Adipocyte (in vitro differentiated cells): ENCODE measurements around the gene ACO2.
A peak's percentile ranks its signal among the peaks of the same experiment; 100 is the strongest.

Experiments used
- DNase-seq: peaks from one replicate; pipeline ENCODE4 v3.0.0-alpha.2; 2015; ENCODE audit warnings: low read depth
- H3K27me3 ChIP-seq: replicated peaks from 2 replicates; pipeline ENCODE4 v1.7.0; 2013; ENCODE audit warnings: mild to moderate bottlenecking, low read length, moderate library complexity; ENCODE audit not compliant: control insufficient read depth, insufficient read depth
- H3K36me3 ChIP-seq: 2 replicates; pipeline ENCODE4 v1.7.0; 2013; ENCODE audit warnings: low read length, mild to moderate bottlenecking, moderate library complexity; ENCODE audit not compliant: control insufficient read depth, insufficient read depth, severe bottlenecking
- H3K4me1 ChIP-seq: 2 replicates; pipeline ENCODE4 v1.7.0; 2013; ENCODE audit warnings: mild to moderate bottlenecking, low read length, moderate library complexity; ENCODE audit not compliant: control insufficient read depth, insufficient read depth
- H3K4me3 ChIP-seq: 2 replicates; pipeline ENCODE4 v1.7.0; 2013; ENCODE audit warnings: mild to moderate bottlenecking, low read length, moderate library complexity
- H3K9ac ChIP-seq: 2 replicates; pipeline ENCODE4 v1.7.0; 2013; ENCODE audit warnings: mild to moderate bottlenecking, low read length, moderate library complexity
- H3K9me3 ChIP-seq: 2 replicates; pipeline ENCODE4 v1.7.0; 2013; ENCODE audit warnings: mild to moderate bottlenecking, low read length, moderate library complexity; ENCODE audit not compliant: control insufficient read depth

The ACO2 gene

DNA sequence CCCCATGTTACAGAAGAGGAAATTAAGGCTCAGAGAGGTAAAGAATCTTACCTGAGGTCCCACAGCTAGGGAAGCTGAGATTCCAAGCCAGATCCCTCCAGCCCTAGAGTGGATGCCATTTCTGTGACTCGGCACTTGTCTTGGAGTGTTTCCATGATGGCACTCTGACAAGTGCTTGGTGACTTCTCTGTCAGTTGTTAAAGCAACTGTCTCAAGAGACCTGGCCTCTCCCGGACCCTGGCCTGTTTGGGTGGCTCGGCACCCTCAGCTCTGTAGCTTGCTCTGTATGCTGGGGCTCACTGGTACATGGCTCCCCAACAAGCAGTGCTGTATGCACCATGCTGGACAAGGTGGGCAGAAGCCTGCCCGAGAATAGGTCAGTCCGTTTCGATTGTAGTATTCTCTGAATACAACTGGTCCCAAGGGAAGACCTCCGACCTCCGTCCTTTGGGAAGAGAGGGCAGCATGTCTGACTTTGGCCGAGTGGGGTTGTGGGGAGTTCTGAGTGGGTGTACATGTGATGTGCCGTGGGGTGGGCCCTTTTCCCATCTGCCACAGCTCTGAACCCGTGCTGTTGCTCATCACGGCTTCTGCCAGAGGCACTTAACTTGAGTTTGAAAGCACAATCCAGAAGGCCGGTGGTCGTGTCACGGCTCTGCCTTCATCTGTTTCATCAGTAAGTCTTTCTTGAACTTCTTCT lies 12.4 kb downstream of the ACO2 start:
- Histone ChIP-seq H3K9ac (no peak overlapping the region), H3K27me3 (no peaks in the 10 kb centered on the region), H3K36me3 (no peaks in the 10 kb centered on the region), H3K4me3 (no peak overlapping the region), H3K4me1 (peaks cover 55% of the 10 kb centered on the region), H3K9me3 (no peaks in the 10 kb centered on the region)
- no peak for DNase-seq

DNA sequence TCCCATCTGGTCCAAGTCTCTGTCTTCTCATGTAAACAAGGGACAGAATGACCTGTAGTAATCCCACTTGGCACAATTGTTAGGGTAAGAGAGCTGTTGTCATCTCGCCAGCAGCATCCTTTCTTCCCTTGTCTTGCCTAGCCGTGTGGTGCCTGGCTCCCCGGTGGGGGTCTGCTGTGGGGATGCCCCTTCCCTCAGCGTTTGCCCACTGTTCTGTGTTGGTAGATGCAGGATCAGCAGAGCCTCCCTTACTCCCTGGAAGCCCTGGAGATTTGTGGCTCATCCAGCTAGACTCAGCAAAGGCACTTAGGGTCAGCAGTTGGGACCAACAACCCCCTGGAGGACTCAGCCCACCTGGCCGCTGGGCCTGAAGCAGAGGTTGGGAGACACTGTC lies 13.0 kb downstream of the ACO2 start:
- H3K4me1 ChIP-seq = peaks cover 55% of the 10 kb centered on the region
- no peaks in the 10 kb centered on the region for H3K36me3 ChIP-seq
- no peaks in the 10 kb centered on the region for H3K27me3 ChIP-seq
- no peak overlapping the region for H3K9ac ChIP-seq
- no peak overlapping the region for H3K4me3 ChIP-seq
- H3K9me3 ChIP-seq = no peaks in the 10 kb centered on the region
- DNase-seq = no peak

DNA sequence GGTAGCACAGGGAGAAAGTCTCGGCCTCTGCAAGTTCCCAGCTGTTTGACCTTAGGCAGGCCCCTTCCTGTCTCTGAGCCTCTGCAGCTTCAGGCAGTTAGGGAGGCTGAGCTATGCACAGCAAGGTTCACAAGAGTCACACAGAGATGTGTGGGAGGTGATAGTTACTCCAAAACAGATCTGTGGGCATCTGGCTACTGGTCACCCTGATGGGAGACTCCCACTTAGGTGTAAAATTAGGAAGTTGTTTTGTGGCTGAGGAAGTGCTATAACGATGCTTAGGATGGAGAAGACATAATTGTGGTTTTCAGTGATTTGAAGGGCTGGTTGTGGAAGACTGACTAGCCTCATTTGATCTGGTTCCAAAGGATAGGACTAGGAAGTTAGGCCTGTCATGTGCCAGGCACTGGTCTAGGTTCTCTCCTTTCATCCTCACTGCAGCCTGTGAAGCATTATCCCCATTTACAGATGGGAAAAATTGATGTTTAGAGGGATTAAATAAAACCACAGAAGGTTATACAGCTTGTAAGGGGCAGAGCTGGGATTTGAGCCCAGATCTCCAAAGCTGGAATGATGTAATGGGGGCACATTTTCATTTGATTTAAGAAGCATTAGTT lies 13.5 kb downstream of the ACO2 start:
- no peaks in the 10 kb centered on the region for H3K27me3 ChIP-seq

DNA sequence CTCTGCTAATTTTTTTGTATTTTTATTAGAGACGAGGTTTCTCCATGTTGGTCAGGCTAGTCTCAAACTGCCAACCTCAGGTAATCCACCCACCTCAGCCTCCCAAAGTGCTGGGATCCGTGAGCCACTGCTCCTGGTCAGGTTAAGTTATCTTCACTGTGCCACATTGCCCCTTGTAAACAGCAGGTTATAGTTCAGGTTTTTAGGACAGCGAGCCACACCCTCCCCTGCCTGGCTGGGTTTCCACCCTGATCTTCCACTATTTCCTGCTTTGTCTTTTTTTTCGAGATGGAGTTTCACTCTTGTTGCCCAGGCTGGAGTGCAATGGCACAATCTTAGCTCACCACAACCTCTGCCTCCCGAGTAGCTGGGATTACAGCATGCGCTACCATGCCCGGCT lies 16.1 kb downstream of the ACO2 start:
- DNase-seq = no peak

More for the DNA sequence above, 13.5 kb downstream of the ACO2 start:
- peak; percentile 42 for DNase-seq
- no peaks in the 10 kb centered on the region for H3K9me3 ChIP-seq
- H3K36me3 ChIP-seq = no peaks in the 10 kb centered on the region
- no peak overlapping the region for H3K4me3 ChIP-seq
- peaks cover 60% of the 10 kb centered on the region for H3K4me1 ChIP-seq
- H3K9ac ChIP-seq = peak overlapping the region; percentile 14

DNA sequence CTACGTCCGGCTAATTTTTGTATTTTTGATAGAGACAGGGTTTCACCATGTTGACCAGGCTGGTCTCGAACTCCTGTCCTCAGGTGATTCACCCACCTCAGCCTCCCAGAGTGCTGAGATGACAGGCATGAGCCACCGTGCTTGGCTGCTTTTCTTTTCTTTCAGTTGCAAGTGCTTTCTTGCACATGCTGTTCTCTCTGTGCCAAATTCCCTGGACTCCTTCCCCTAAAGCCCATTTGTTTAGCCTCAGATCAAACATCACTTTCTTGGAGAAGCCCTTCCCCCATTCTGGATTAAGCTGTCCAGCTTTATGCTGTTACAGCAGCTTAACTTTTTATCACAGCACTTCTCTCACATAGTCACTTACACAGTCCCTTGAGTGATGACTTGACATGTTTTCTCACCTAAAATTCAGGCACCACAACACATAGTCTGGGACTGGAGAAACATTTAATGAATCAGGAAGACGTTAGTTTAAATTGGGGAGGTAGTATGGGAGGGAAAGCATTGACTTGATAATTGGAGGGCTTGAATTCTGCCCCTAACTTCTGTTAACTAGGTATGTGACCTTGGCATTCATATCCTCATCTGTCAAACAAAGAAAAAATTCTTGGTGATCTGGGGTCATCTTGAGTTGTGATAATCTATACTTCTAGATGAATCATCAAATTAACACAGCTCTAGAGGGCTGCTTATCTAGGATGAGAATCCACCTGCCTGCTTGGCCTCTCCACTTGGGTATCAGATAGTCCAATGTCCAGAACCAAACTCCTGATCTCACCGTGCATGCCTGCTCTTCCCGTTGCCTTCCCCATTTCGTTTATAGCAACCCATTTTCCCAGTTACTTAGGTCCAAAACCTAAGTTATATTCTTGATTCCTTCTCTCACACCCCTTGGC lies 18.4 kb downstream of the ACO2 start:
- Histone ChIP-seq H3K36me3 (no peaks in the 10 kb centered on the region), H3K4me1 (peaks cover 38% of the 10 kb centered on the region), H3K27me3 (no peaks in the 10 kb centered on the region), H3K4me3 (no peak overlapping the region), H3K9ac (no peak overlapping the region), H3K9me3 (no peaks in the 10 kb centered on the region)
- no peak for DNase-seq

More for the DNA sequence above, 16.1 kb downstream of the ACO2 start:
- Histone ChIP-seq H3K4me3 (no peak overlapping the region), H3K27me3 (no peaks in the 10 kb centered on the region), H3K9ac (no peak overlapping the region), H3K9me3 (no peaks in the 10 kb centered on the region), H3K36me3 (no peaks in the 10 kb centered on the region), H3K4me1 (peaks cover 46% of the 10 kb centered on the region)

DNA sequence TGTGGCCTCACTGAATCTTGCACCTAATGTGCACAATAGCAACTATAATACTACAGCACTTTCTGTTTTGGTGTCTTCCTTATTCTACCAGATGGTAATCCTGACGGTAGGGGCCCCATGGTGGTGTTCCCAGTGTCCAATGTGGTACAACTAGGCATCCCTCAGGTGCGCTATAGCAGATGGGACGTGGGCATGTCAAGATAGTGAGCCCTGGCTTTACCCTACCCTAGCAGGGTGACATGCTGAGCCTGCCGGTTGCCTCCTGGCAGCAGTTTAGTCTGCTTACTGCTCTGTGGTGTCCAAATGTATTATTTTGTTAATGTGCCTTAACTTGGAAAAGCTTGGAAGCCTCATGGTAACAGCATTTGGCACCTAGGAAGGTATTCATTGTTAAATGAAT lies 19.2 kb downstream of the ACO2 start:
- no peak for DNase-seq
- Histone ChIP-seq H3K27me3 (no peaks in the 10 kb centered on the region), H3K9ac (no peak overlapping the region), H3K4me3 (no peak overlapping the region), H3K9me3 (no peaks in the 10 kb centered on the region), H3K36me3 (no peaks in the 10 kb centered on the region), H3K4me1 (peaks cover 30% of the 10 kb centered on the region)

DNA sequence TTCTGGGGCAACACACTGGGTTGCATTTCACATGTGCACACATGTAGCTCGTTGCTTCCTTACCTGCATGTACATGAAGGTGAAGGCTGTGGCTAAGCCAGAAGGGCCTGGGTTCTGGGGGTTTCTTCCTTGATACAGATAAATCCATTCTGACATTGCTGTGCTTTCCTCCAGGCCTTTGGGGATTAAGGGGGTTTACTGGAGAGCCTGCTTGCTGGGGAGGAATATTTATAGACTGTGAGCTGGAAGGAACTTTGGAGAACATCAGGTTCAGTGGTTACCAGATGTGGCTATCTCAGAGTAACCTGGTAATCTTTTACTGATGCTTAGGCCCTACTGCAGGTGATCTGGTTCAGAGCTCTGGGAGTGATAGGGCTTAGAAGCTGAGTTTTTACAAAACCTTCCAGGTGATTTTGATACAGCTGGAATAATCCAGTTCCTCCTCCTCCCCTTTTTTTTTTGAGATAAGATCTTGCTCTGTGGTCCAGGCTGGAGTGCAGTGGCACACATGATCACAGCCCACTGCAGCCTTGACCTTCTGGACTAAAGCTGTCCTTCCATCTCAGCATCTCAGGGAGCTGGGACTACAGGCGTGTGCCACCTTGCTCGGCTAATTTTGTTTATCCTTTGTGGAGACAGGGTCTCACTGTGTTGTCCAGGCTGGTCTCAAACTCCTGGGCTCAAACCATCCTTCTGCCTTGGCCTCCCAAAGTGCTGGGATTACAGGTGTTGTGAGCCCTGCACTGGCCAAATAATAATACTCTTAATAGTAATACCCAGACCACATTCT lies 19.9 kb downstream of the ACO2 start:
- H3K9me3 ChIP-seq = no peaks in the 10 kb centered on the region
- DNase-seq = no peak
- no peaks in the 10 kb centered on the region for H3K27me3 ChIP-seq
- H3K4me1 ChIP-seq = peaks cover 26% of the 10 kb centered on the region
- H3K9ac ChIP-seq = no peak overlapping the region
- H3K36me3 ChIP-seq = no peaks in the 10 kb centered on the region
- no peak overlapping the region for H3K4me3 ChIP-seq

DNA sequence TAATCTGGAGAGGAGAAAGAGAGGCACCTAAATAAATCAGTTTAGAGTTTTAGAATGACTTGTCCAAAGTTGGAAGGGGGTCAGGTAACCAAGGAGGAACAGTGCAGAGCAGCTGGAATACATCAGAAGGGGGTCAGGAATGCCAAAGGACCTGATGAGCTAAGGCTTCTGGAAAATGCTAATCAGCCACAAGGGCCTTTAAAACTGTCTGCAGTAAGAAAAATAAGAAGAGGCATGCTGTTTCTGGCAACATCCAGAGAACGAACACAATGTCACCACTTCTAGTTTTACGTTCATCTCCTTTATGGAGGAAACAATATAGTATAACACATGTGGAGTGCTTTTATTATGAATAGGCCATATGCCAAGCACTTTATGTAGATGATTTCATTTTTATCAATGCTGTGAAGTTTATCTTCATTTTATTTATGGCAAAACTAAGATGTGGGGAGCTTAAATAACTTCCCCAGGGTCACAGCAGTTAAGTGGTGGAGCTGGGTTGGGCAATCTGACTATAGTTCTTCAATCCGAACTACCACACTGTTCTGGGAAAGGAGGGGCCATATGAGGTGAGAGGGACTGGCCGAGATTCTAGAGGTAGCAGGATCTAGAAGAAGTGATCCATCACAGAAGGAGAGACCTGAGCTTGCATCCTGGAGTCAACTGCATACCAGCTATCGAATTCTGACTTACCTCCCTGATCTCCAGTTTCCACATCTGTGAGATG lies 22.6 kb downstream of the ACO2 start:
- Histone ChIP-seq H3K36me3 (peaks cover 9% of the 10 kb centered on the region), H3K9ac (peak overlapping the region; percentile 25), H3K9me3 (no peaks in the 10 kb centered on the region), H3K27me3 (no peaks in the 10 kb centered on the region), H3K4me3 (no peak overlapping the region), H3K4me1 (peaks cover 26% of the 10 kb centered on the region)
- no peak for DNase-seq

DNA sequence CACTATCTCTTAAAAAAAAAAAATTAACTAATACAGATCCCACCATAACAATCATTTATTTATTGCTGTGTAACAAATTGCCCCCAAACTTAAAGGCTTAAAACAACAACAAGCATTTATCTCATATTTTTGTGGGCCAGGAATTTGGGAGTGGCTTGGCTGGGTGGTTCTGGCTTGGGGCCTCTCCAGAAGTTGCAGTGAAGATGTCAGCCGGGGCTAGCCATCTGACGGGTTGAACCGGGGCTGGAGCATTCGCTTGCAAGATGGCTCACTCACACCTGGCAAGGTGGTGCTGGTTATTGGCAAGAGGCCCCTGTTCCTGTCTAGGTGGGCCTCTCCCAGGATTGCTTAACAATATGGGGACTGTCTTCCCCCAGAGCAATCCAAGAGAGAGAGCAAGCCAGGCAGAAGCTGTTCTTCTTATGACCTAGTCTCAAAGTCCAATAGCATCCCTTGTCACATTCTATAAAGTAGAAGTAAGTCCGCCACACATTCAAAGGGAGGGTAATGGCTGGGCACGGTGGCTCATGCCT lies 29.5 kb downstream of the ACO2 start:
- no peak for DNase-seq
- H3K4me3 ChIP-seq = no peak overlapping the region
- H3K27me3 ChIP-seq = no peaks in the 10 kb centered on the region
- H3K9ac ChIP-seq = no peak overlapping the region
- no peaks in the 10 kb centered on the region for H3K9me3 ChIP-seq
- H3K4me1 ChIP-seq = peaks cover 12% of the 10 kb centered on the region
- peaks cover 41% of the 10 kb centered on the region for H3K36me3 ChIP-seq

DNA sequence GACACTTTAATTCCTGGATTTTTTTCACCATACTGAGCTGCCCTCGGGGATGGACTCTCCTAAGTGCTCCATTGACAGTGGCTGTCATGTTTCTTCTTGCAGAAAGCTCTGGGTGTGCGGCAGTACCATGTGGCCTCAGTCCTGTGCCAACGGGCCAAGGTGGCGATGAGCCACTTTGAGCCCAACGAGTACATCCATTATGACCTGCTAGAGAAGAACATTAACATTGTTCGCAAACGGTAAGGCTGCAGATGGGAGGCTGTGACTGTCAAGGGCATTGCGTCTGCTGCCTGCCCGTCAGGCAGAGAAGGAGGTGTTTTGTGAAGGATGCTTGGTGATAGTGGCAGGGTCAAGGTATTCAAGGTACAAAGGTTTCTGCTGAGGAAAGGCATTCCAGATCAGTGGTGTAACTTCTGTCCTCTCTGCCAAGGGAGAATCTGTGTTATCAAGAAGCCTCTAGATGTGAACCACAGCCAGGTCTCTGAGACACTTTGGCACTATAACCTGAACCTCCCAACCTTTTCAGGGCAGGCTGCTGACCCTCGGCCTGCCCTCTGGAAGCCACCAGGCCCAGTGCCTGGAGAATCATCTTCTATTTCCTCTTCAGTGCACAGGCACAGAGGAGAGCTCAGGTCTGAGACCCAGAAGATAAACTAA lies 30.8 kb downstream of the ACO2 start:
- Histone ChIP-seq H3K9ac (no peak overlapping the region), H3K9me3 (no peaks in the 10 kb centered on the region), H3K27me3 (no peaks in the 10 kb centered on the region), H3K36me3 (peaks cover 46% of the 10 kb centered on the region), H3K4me1 (peaks cover 16% of the 10 kb centered on the region), H3K4me3 (no peak overlapping the region)
- no peak for DNase-seq
